GM12872 (cell line): ENCODE measurements around the gene TNS1.

Source experiments
- CTCF ChIP-seq: IDR thresholded peaks from 3 replicates; pipeline ENCODE4 v1.5.1; 2011; ENCODE audit warnings: low read depth, mild to moderate bottlenecking, low read length, moderate library complexity; ENCODE audit not compliant: insufficient read depth

The TNS1 gene

GRCh38 chr2:217804791-217805667, 197.8 kb downstream of the TNS1 start:
- TF ChIP-seq CTCF: no peak

DNA sequence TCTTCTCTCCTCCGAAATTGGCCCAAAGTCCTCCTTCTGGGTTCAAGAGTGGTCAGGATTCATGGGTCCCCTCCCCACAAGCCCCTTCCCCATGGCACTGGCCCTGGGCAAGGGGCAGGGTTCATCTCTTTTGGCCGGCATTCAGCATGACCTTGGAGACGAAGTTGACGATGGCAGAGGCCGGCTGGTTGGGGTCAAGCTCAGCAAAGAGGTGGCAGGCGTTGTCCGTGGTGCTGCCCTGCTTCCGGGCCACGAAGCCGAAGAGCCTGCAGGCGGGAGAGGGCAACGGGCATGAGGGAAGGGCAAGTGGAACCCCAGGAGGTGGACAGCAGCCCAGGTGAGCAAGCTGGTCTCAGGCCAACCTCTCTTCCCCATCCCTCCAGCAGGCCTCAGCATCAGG, 198.5 kb downstream of the TNS1 start:
- TF ChIP-seq CTCF: no peak

DNA sequence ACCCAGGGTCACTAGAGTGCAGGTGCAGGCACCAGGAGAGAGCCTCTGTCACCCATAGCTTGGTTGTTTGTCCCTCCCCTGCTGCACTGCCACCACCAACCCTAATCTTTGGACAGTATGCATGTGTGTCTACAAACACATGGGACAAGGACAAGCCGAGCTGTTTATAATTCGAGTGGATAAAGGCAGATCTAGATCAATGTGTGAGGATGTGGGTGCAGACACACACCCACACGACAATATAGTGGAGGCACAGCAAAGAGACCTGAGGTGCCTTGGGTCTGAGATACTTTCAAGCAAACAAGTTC, 199.2 kb downstream of the TNS1 start:
- TF ChIP-seq CTCF: no peak

DNA sequence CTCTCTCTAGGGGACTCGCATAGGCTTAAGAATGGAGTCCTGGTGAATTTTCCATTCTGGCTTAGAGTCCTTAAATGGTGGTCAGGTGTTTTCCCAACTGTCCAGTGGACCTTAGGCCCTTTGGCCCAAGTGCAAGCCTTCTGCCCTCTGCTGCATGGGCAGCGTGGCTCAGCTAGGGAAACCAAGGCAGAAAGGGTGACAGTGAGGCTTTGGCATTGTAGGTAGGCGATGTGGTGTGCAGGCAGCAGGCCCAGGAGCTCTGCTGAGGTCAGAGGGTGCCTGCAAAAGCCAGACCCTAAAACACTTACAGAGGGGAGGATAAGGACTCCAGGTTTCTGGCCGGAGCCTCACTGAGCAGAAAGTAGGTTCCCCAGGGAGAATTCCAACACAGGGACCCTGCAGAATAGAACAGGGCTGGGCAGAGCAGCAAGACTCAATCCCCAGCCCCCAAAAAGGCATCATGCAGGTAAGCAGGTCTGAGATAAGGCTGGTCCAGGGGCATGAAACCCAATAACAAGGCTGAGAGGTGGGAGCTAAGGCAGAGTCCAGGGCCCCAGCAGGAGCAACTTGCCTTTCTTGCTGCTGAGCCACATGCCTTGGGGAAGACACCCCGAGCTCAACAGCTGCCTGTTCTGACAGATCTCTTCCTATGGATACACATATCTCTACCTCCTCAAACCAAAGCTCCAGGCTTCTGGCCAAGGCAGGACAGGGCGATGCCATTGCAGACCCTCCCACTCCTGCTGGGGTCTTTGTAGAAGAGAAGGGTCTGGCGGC, 199.7 kb downstream of the TNS1 start:
- TF ChIP-seq CTCF: no peak

- TF ChIP-seq CTCF: no peak
Measured at GRCh38 chr2:217802266-217802665, 200.5 kb downstream of the TNS1 start.

GRCh38 chr2:217801711-217802110, 201.1 kb downstream of the TNS1 start:
- no peak for TF ChIP-seq CTCF

DNA sequence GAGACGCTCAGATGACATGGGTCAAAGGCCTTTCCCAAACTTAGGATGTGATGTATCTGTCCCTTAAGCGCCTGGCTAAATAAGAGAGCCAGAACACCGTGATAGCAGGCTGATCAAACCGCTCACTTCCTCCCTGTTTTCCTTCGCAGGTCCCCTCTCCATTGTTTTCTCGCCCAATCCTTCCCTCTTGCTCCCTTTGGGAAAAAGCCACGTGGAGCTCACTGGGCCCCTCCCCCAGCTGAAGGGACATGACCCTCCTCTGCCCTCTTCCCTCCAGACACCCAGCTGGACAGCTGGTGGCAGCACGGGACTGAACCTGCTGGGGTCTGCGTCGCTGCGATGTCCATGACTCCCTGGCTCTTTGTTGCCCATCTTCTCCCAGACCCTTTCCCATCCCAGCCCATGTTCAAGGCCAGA, 201.7 kb downstream of the TNS1 start:
- no peak for TF ChIP-seq CTCF
